NCI-H345 (cell line): ENCODE results near the gene SETD6.

ENCODE experiments used
- DNase-seq: peaks from one replicate; lab custom pipeline; 2025; lab: John Stamatoyannopoulos, UW

The SETD6 gene

GRCh38 chr16:58493756-58494431, 21.4 kb upstream of the SETD6 start:
- DNase-seq: no peak

DNA sequence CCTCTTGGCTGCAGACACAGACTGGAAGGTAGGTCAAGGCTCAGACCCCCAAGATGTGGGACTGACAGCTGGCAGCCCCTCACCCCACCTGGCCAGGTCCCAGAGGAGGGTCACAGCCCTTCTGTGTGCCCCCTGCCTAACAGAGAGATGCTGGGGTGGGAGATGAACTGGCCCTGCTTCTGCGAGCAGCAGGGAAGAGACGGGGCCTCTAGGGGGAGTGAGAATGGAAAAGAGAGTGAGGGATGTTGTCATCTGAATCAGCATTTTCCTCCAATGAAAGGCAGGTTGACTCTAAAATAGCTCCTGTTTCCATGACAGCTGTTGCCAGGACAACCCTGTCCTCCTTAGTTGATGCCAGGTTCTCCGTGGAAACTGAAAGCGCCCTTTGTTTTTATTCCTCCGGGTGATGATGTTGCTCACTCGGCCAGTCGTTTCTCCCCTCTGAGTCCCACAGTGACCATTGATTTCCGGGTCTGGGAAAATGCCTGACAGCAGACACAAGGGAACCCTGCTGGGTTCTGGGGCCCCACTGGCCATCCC, 20.3 kb upstream of the SETD6 start:
- peak; percentile 85 for DNase-seq

DNA sequence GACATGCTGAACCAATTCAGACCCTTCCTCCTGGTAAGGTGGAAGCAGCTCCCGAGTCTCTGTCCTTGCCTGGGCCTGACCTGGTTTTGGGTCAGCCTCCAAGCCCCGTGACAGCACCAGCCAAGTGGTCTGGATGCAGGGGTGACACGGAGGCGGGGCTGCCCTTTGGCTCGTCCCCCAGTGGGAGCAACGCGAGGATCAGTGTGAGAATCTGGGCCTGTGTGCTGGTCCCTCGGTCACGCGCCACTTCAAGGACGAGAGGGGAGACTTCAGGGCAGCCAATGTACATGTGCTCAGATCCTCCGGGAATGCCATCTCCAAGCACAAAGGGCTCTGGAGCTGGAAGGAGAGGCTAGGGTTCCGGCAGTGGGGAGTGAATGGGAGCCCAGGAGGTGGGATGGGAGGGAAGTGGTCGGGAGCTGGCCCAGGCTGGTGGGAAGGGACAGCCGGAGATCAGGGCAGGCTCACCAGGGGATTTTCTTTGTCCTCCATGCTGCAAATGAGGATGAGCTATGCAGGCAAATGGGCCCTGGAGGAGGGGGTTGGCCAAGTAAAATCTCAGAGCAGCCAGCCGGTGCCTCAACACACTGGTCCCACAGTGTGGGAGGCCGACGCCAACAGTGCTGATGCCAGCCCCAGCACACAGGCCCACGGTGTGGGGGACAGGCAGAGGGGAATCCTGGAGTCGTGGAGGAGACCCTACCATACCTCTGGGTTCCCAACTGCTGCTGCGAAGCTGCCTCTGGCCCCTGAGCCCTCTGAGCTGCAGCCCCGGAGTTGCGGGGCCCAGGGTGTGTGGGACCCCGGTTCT, 19.6 kb upstream of the SETD6 start:
- DNase-seq: no peak

GRCh38 chr16:58497468-58497867, 17.8 kb upstream of the SETD6 start:
- DNase-seq: no peak

GRCh38 chr16:58497935-58498334, 17.4 kb upstream of the SETD6 start:
- DNase-seq: no peak

DNA sequence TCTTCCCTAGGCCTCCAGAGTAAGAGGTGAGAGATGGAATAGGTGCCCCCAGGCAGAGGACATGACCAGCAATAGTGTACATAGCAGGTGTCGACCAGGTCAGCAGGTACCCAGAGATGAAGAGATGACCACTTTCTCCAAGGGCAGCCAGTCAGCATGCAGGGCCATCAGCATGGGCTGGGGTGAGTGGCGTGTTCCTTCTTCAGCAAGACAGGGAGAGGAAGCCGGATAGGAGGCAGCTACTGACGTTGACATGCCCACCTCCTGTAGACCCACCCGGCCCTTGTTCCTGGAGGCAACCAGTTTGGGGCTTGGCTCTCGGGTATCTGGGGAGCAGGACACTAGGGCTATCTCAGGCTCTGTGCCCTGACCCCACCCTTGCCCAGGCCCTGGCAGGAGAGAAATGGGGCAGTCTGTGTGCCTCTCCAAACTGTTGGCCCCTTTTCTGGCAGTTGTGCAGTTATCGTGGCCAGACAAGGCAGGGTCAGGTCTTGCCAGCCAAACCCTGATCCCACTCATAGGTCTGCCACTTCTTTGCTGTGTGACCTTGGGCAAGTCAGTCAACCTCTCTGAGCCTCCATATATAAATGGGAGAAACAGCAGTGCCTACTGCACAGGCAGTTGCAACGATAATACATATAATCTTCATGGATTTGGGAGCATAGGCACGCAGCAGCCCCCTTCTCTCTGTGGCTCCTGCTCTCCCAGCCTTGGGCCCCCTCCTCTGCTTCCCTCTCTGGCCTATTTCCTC, 16.8 kb upstream of the SETD6 start:
- no peak for DNase-seq

DNA sequence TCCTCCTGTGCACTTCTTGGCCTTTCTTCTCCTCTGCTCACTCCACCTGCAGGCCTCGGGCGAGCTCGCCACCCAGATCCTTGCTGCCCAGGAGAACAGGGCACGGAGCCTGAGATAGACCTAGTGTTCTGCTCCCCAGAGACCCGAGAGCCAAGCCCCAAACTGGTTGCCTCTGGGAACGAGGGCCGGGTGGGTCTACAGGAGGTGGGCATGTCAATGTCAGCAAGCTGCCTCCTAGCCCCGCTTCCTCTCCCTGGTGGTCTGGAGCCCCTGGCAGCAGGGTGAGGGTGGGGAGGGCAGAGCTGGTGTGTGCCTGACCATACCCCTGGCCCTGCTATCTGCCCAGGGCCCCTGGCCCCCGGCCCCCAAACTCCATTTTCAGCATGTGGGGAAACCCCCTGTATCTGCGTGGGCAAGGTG, 16.2 kb upstream of the SETD6 start:
- DNase-seq: no peak

DNA sequence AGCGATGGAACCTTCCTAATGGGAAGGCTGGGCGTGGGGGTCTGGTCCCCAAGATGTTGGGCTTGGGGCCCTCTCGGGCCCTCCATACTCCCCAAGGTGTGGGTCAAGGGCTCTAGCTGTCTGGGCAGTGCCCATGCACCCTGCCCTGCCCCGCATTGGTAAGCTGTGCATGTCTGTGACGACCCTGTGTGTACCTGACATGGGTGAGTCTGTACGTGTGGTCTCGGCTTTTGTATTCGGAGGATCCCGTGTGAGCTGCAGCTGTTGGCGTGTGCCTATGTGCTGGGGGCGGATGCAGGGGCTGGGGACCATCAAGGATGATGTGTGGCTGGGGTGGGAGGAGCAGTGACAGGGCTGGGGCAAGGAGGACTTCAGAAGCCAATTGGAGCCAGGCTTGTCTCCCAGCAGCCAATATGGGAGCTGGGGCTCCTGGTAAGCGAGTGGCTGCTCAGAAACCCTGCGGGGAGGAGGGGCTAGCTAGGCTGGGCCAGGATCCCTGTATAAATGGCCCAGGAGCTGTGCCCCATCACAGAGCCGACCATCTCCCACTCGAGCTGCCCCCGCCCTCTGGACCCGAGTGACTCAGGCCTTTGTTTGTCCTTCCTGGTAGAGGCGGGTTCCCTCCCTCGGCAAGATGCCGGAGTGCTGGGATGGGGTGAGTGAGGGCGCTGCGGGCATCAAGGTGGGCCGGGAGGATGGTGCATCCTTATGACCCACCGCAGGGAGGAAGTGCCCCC, 15.5 kb upstream of the SETD6 start, which contains the start of gene NDRG4:
TSS of gene NDRG4 (plus strand) at position 529 of the 737 bp plus-strand sequence. CDS start at position 635, 106 bp downstream.
- DNase-seq: peak; percentile 94

GRCh38 chr16:58500430-58501241, 14.7 kb upstream of the SETD6 start:
- DNase-seq: peak; percentile 68

- DNase-seq: peak; percentile 73
Measured at GRCh38 chr16:58501242-58502131, 13.8 kb upstream of the SETD6 start.

DNA sequence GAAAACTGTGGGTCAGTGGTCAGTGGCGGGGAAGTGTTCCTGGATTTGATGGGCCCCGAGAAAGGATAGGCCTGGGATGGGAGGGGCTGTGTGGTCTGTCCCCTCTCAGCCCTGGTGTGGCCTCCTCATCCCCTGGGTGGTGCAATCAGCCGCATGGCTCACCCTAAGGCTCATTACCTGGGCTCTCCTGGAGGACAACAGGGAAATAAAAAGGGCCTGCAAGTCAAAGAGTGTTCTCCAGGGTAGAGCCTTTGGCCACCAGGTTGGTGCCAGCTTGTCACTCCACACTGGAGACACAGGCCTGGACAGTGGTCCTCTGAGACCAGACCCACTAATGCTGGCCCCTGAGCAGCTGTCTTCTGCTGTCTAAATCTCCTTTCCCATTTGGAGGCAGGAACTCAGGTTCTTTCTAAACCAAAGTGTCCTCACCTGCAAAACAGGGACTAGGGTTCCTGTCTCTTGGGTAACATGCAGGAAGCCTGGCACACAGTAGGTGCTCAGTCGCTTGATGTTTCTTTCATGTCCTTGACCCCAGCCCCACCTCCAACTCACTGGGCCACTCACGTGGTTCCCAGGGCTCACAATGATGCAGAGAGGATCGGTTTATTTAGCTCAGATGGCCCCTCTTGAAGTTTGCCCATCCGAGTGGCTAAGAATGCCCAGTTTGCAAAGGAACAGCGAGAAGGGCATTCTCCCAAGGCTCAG, 12.9 kb upstream of the SETD6 start:
- DNase-seq: no peak

DNA sequence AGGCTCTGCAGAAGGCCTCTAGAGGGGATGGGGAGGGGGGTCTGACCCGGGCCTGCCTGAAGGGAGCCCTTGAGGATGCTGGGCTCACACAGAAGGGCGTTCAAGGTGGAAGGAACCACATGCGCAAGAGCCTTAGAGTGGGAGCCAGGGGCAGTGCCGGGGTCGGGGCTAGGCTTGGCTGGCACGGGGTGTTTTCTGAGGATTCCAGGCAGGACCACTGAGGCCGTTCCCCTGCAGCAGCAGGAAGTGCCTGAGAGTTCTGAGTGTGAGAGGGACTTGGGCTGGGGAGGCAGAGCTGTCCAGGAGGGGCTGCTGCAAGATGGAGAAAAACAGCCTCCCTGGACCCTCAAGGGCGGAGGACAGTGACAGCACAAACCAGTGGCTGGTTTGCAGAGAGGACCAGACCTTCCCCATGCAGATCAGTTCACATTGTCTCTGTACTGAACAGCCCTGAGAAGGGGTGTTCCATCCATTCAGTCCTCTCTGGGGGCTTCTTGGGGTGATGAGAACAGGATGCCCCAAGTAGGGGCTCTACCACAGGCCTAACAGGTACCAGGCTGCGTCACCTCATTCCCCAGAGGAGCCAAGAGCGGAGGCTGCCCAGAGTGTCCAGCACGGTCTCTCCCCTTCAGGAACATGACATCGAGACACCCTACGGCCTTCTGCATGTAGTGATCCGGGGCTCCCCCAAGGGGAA, 12.0 kb upstream of the SETD6 start:
- no peak for DNase-seq

GRCh38 chr16:58503863-58504688, 11.2 kb upstream of the SETD6 start:
- DNase-seq: no peak

GRCh38 chr16:58506241-58507194, 8.8 kb upstream of the SETD6 start:
- no peak for DNase-seq

DNA sequence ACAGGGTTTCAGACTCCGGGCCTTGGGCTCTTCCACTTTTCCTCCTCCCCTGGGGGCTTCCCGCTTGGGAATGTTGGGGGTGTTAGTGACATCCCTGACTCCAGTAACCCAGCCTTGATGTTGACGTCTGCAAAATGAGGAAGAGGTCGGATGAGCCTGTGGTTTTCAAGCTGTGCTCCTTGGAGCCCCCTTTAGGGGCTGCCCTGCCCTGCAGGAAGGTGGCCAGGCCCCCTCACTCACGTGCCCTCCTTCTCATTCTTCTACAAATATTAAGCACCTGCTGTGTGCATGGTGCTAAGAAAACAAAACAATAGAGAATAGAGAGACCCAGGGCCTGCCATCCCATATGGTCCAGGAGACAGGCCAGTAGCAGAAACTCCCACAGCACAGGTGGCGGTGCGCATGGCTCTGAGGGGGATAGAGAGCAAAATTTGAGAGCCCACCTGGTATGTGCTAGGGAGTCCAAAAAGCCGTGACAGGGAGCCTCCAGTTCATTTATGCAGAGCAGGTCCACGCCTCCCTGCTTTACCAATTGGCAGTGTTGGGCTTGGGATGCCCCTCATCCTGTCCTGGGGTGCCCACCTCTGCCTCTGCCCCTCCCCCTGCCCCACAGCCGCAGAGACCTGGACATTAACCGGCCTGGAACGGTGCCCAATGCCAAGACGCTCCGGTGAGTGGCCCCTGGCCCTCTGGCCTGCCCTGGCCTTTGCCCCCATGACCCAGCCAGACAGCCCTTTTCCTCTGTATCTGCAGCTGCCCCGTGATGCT, 7.9 kb upstream of the SETD6 start:
- no peak for DNase-seq
